BE2C (cell line): ENCODE results near the gene RUNX2.

Source experiments
- DNase-seq: peaks from one replicate; pipeline ENCODE4 v3.0.0-alpha.2; 2020
- H3K27me3 ChIP-seq: fragments of 250-450 bp; sonication (Bioruptor Pico); 2 replicates; pipeline ENCODE4 v1.5.1; 2020; ENCODE audit warnings: mild to moderate bottlenecking
- H3K36me3 ChIP-seq: fragments of 250-450 bp; sonication (Bioruptor Pico); 2 replicates; pipeline ENCODE4 v1.5.1; 2020; ENCODE audit warnings: mild to moderate bottlenecking
- H3K4me1 ChIP-seq: fragments of 250-450 bp; sonication (Bioruptor Pico); 2 replicates; pipeline ENCODE4 v1.5.1; 2020
- H3K4me3 ChIP-seq: 2 replicates; pipeline ENCODE4 v1.5.1; 2011; ENCODE audit warnings: low read depth, low read length
- H3K9me3 ChIP-seq: fragments of 250-450 bp; sonication (Bioruptor Pico); 2 replicates; pipeline ENCODE4 v1.5.1; 2020
- CTCF ChIP-seq: IDR thresholded peaks from 2 replicates; pipeline ENCODE4 v1.5.1; 2012; ENCODE audit warnings: mild to moderate bottlenecking, low read depth, low read length

RUNX2 gene

GRCh38 chr6:45704056-45704800, 376.1 kb downstream of the RUNX2 start:
- no peaks in the 10 kb centered on the region for H3K36me3 ChIP-seq
- H3K27me3 ChIP-seq = no peaks in the 10 kb centered on the region
- DNase-seq = no peak
- H3K4me3 ChIP-seq = no peak overlapping the region
- no peaks in the 10 kb centered on the region for H3K4me1 ChIP-seq
- no peak for TF ChIP-seq CTCF
- H3K9me3 ChIP-seq = no peaks in the 10 kb centered on the region

GRCh38 chr6:45705137-45705855, 377.2 kb downstream of the RUNX2 start:
- no peaks in the 10 kb centered on the region for H3K9me3 ChIP-seq
- no peaks in the 10 kb centered on the region for H3K4me1 ChIP-seq
- no peaks in the 10 kb centered on the region for H3K27me3 ChIP-seq
- no peaks in the 10 kb centered on the region for H3K36me3 ChIP-seq
- no peak overlapping the region for H3K4me3 ChIP-seq
- no peak for TF ChIP-seq CTCF
- DNase-seq = no peak

- H3K36me3 ChIP-seq = no peaks in the 10 kb centered on the region
- no peaks in the 10 kb centered on the region for H3K27me3 ChIP-seq
- no peak overlapping the region for H3K4me3 ChIP-seq
- no peaks in the 10 kb centered on the region for H3K9me3 ChIP-seq
- DNase-seq = no peak
- no peaks in the 10 kb centered on the region for H3K4me1 ChIP-seq
- TF ChIP-seq CTCF = no peak
These were observed 378.2 kb downstream of the RUNX2 start for GRCh38 chr6:45706319-45706718.

GRCh38 chr6:45707176-45707575, 379.0 kb downstream of the RUNX2 start:
- Histone ChIP-seq H3K4me1 (no peaks in the 10 kb centered on the region), H3K4me3 (no peak overlapping the region), H3K9me3 (no peaks in the 10 kb centered on the region), H3K27me3 (no peaks in the 10 kb centered on the region), H3K36me3 (no peaks in the 10 kb centered on the region)
- no peak for DNase-seq
- TF ChIP-seq CTCF = no peak

GRCh38 chr6:45709781-45710220, 381.7 kb downstream of the RUNX2 start:
- Histone ChIP-seq H3K4me1 (no peaks in the 10 kb centered on the region), H3K27me3 (no peaks in the 10 kb centered on the region; the same call in 1 of the 2 replicates), H3K4me3 (no peak overlapping the region), H3K9me3 (no peaks in the 10 kb centered on the region), H3K36me3 (no peaks in the 10 kb centered on the region)
- DNase-seq = no peak
- TF ChIP-seq CTCF = no peak

- no peak for DNase-seq
- no peak overlapping the region for H3K4me3 ChIP-seq
- H3K4me1 ChIP-seq = no peaks in the 10 kb centered on the region
- TF ChIP-seq CTCF = no peak
- no peaks in the 10 kb centered on the region for H3K9me3 ChIP-seq
- H3K36me3 ChIP-seq = no peaks in the 10 kb centered on the region
- no peaks in the 10 kb centered on the region; the same call in 1 of the 2 replicates for H3K27me3 ChIP-seq
These were observed 382.2 kb downstream of the RUNX2 start for GRCh38 chr6:45710304-45710821.
